ENCODE results near the gene PXMP2.
"Not testable (repeated sequence)": the region's sequence is repeated elsewhere in the genome, so short reads cannot be mapped to it uniquely, and the experiment has no call there.

PXMP2 gene

DNA sequence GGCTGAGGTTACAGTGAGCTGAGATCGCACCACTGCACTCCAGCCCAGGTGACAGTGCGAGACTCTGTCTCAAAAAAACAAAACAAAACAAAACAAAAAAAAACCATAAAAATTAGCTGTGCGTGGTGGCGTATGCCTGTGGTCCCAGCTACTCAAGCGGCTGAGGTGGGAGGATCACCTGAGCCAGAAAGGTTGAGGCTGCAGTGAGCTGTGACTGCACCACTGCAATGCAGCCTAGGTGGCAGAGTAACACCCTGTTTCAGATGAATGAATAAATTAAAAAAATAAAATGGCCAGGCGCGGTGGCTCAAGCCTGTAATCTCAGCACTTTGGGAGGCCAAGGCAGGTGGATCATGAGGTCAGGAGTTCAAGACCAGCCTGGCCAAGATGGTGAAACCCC lies 66.3 kb downstream of the PXMP2 start:
- not testable (repeated sequence) for DNase-seq (ENCODE audit: low read depth in 2 of 2)

DNA sequence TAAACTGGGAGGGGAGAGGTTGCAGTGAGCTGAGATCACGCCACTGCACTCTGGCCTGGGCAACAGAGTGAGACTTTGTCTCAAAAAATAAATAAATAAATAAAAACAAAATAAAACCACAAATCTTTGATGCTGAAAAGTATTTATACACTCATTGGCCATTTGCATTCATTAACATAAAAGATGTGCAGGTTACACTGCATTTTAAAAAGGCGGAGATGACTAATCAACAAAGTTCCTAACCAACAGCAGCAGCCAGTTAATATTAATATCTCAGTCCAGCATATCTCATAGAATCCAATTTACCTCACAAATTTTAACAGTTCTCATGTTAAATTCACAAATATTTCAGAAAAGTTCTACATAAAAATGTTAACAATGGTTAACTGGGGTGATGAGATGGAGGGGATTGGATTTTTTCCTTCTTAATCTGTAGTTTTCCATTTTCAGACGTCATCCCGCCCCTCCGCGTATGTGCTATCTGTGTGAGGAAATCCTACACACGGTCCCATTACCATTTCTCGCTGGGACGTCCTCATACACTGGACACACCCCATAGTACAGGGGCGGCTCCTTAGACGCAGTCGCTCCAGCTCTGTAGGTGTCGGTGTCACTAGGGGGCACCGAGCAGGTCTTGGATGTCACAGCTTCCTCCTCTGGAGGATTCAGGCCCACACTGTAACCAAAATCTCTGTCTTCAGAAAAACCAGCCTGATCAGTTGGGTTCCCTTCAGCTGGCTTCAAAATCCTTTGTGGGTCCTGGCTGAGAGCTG lies 67.0 kb downstream of the PXMP2 start:
- DNase-seq (ENCODE audit: low read depth in 2 of 2), result no peak

Data from stimulated activated CD8-positive, alpha-beta memory T cell treated with anti-CD3 and anti-CD28 coated beads, Interleukin-7, amount 100 ng/mL, for 1 hour (primary cell).